ENCODE results near the gene MICA.

Gene MICA

GRCh38 chr6:31397901-31398525 lies 5.4 kb upstream of the MICA start:
- Histone ChIP-seq H3K27ac (ENCODE audit: low read depth, low read length) (no peak overlapping the region), H2AK5ac (ENCODE audit: low read length) (no peak overlapping the region), H3K4me1 (ENCODE audit: control insufficient read depth in 1 of 2, insufficient read depth in 2 of 2, low read length in 2 of 2) (peaks cover 8 to 11% of the 10 kb centered on the region in 2 experiments), H3K36me3 (ENCODE audit: control insufficient read depth in 1 of 2, insufficient read depth in 2 of 2, low read length in 2 of 2) (peaks cover 0 to 1% of the 10 kb centered on the region in 2 experiments), H3K9me3 (ENCODE audit: insufficient read depth, low read depth, low read length) (no peaks in the 10 kb centered on the region), H3K18ac (ENCODE audit: low read length) (no peak overlapping the region), H2BK120ac (ENCODE audit: insufficient read depth, low read length, poor library complexity) (no peak overlapping the region), H3K9ac (ENCODE audit: low read length) (no peak overlapping the region), H3K23ac (ENCODE audit: low read length) (no peak overlapping the region), H4K8ac (ENCODE audit: low read depth, low read length) (no peak overlapping the region), H3K79me2 (ENCODE audit: control insufficient read depth, insufficient read depth, low read length, poor library complexity) (peaks cover 2% of the 10 kb centered on the region), H2BK12ac (ENCODE audit: low read length) (no peak overlapping the region), H2AFZ (ENCODE audit: insufficient read depth, low read length, poor library complexity) (no peak overlapping the region), H3K14ac (ENCODE audit: low read length) (no peak overlapping the region), H3K4me2 (ENCODE audit: low read length) (no peak overlapping the region), H3K79me1 (ENCODE audit: low read length) (peaks cover 3% of the 10 kb centered on the region), H4K12ac (ENCODE audit: low read depth, low read length) (no peak overlapping the region), H3K27me3 (ENCODE audit: insufficient read depth, low read length) (no peaks in the 10 kb centered on the region), H2BK5ac (ENCODE audit: low read depth, low read length, poor library complexity) (no peak overlapping the region), H4K91ac (ENCODE audit: low read depth, low read length) (no peak overlapping the region), H3K4me3 (ENCODE audit: low read depth, low read length) (no peak overlapping the region), H3K4ac (ENCODE audit: low read depth, low read length) (no peak overlapping the region)
- DNase-seq, result no peak
- WGBS (ENCODE audit: extremely low coverage, insufficient coverage, insufficient read length), result no CpG with 5 or more reads among the region's 10 CpGs

- H3K79me1 ChIP-seq (ENCODE audit: low read length), result peaks cover 8% of the 10 kb centered on the region
- H3K9ac ChIP-seq (ENCODE audit: low read length), result peak overlapping the region; percentile 79
- peak overlapping the region; percentile 78 for H3K18ac ChIP-seq (ENCODE audit: low read length)
- H3K14ac ChIP-seq (ENCODE audit: low read length), result peak overlapping the region; percentile 84
- DNase-seq, result peak; percentile 97 to 98
- H2AK5ac ChIP-seq (ENCODE audit: low read length), result no peak overlapping the region
- H2BK5ac ChIP-seq (ENCODE audit: low read depth, low read length, poor library complexity), result peak overlapping the region; percentile 74
- H2BK12ac ChIP-seq (ENCODE audit: low read length), result no peak overlapping the region
- H3K4me3 ChIP-seq (ENCODE audit: low read depth, low read length), result peak overlapping the region; percentile 76
- H3K9me3 ChIP-seq (ENCODE audit: insufficient read depth, low read depth, low read length), result no peaks in the 10 kb centered on the region
- H3K23ac ChIP-seq (ENCODE audit: low read length), result no peak overlapping the region
- peak overlapping the region; percentile 92 for H4K12ac ChIP-seq (ENCODE audit: low read depth, low read length)
- H3K79me2 ChIP-seq (ENCODE audit: control insufficient read depth, insufficient read depth, low read length, poor library complexity), result peaks cover 9% of the 10 kb centered on the region
- peak overlapping the region; percentile 56 for H3K4ac ChIP-seq (ENCODE audit: low read depth, low read length)
- H2AFZ ChIP-seq (ENCODE audit: insufficient read depth, low read length, poor library complexity), result peak overlapping the region; percentile 94
- peak overlapping the region; percentile 85 for H3K27ac ChIP-seq (ENCODE audit: low read depth, low read length)
- WGBS (ENCODE audit: extremely low coverage, insufficient coverage, insufficient read length), result 100% methylated on average over 1 of the region's 57 CpGs
- peak overlapping the region; percentile 83 for H4K91ac ChIP-seq (ENCODE audit: low read depth, low read length)
- H3K4me1 ChIP-seq (ENCODE audit: control insufficient read depth in 1 of 2, insufficient read depth in 2 of 2, low read length in 2 of 2), result peaks cover 14 to 18% of the 10 kb centered on the region in 2 experiments
- peak overlapping the region; percentile 80 for H2BK120ac ChIP-seq (ENCODE audit: insufficient read depth, low read length, poor library complexity)
- peak overlapping the region; percentile 92 for H3K4me2 ChIP-seq (ENCODE audit: low read length)
- H3K36me3 ChIP-seq (ENCODE audit: control insufficient read depth in 1 of 2, insufficient read depth in 2 of 2, low read length in 2 of 2), result no peaks in the 10 kb centered on the region
- H3K27me3 ChIP-seq (ENCODE audit: insufficient read depth, low read length), result no peaks in the 10 kb centered on the region
- H4K8ac ChIP-seq (ENCODE audit: low read depth, low read length), result peak overlapping the region; percentile 82
Observed at GRCh38 chr6:31399589-31400466, 3.6 kb upstream of the MICA start.

DNA sequence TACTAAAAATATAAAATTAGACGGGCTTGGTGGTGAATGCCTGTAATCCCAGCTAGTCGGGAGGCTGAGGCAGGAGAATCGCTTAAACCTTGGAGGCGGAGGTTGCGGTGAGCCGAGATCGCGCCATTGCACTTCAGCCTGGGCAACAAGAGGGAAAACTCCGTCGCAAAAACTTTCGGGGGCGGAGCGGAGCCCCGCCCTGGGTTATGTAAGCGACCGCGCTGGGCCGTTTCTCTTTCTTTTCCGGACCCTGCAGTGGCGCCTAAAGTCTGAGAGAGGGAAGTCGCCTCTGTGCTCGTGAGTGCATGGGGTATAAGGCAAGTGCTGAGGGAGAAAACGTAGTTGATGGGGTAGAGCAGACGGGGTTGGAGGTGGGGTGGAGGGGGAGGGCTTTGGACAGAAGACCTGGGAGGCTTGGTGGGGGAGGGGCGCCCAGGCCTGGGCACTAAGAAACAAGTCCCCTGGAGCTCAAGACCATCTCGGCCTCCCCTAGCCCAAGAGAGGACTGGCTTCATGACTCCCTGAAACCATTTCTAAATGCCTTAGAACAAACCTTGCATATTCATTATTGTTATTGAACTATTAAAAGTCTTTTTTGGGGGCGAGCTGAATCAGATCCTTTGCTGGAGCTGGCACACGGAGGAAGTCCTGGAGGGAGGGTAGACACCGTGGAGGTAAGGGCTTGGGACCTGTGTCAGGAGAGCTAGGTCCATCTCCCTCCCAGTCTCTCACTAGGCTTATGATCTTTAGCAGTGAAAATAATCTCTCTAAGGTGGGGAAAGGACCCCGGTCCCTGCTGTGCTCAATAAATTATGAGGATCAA lies 2.7 kb upstream of the MICA start:
- peaks cover 14 to 18% of the 10 kb centered on the region in 2 experiments for H3K4me1 ChIP-seq (ENCODE audit: control insufficient read depth in 1 of 2, insufficient read depth in 2 of 2, low read length in 2 of 2)
- H3K4me3 ChIP-seq (ENCODE audit: low read depth, low read length), result peak overlapping the region; percentile 76
- H2BK120ac ChIP-seq (ENCODE audit: insufficient read depth, low read length, poor library complexity), result peak overlapping the region; percentile 25
- H4K8ac ChIP-seq (ENCODE audit: low read depth, low read length), result peak overlapping the region; percentile 11
- no peaks in the 10 kb centered on the region for H3K36me3 ChIP-seq (ENCODE audit: control insufficient read depth in 1 of 2, insufficient read depth in 2 of 2, low read length in 2 of 2)
- WGBS (ENCODE audit: extremely low coverage, insufficient coverage, insufficient read length), result no CpG with 5 or more reads among the region's 30 CpGs
- H3K9ac ChIP-seq (ENCODE audit: low read length), result peak overlapping the region; percentile 79
- H3K4me2 ChIP-seq (ENCODE audit: low read length), result peak overlapping the region; percentile 92
- no peak overlapping the region for H3K4ac ChIP-seq (ENCODE audit: low read depth, low read length)
- no peak overlapping the region for H3K23ac ChIP-seq (ENCODE audit: low read length)
- no peaks in the 10 kb centered on the region for H3K27me3 ChIP-seq (ENCODE audit: insufficient read depth, low read length)
- H2AK5ac ChIP-seq (ENCODE audit: low read length), result no peak overlapping the region
- peak overlapping the region; percentile 85 for H3K27ac ChIP-seq (ENCODE audit: low read depth, low read length)
- no peak overlapping the region for H2AFZ ChIP-seq (ENCODE audit: insufficient read depth, low read length, poor library complexity)
- peak overlapping the region; percentile 83 for H4K91ac ChIP-seq (ENCODE audit: low read depth, low read length)
- DNase-seq, result peak; percentile 16 to 31
- no peaks in the 10 kb centered on the region for H3K9me3 ChIP-seq (ENCODE audit: insufficient read depth, low read depth, low read length)
- no peak overlapping the region for H3K18ac ChIP-seq (ENCODE audit: low read length)
- peaks cover 9% of the 10 kb centered on the region for H3K79me2 ChIP-seq (ENCODE audit: control insufficient read depth, insufficient read depth, low read length, poor library complexity)
- peak overlapping the region; percentile 31 for H4K12ac ChIP-seq (ENCODE audit: low read depth, low read length)
- peaks cover 8% of the 10 kb centered on the region for H3K79me1 ChIP-seq (ENCODE audit: low read length)
- no peak overlapping the region for H2BK12ac ChIP-seq (ENCODE audit: low read length)
- H2BK5ac ChIP-seq (ENCODE audit: low read depth, low read length, poor library complexity), result peak overlapping the region; percentile 31
- no peak overlapping the region for H3K14ac ChIP-seq (ENCODE audit: low read length)

DNA sequence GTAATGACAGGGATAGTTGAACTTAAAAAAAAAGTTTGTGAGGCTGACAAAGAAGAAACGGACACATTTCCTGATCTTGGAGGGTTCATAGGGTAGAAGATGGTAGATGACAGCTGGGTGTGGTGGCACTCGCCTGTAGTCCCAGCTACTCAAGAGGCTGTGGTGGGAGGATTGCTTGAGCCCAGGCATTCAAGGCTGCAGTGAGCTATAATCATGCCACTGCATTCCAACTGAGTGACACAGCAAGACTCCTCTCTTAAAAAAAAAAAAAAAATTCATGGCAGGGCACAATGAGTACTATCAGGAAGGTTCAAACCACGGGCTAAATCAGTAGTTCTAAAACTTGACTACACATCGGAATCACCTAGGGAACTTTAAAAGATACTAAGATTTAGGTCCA lies 2.0 kb upstream of the MICA start:
- no peak overlapping the region for H2BK12ac ChIP-seq (ENCODE audit: low read length)
- no CpG with 5 or more reads among the region's 4 CpGs for WGBS (ENCODE audit: extremely low coverage, insufficient coverage, insufficient read length)
- H3K27me3 ChIP-seq (ENCODE audit: insufficient read depth, low read length), result no peaks in the 10 kb centered on the region
- no peak overlapping the region for H3K23ac ChIP-seq (ENCODE audit: low read length)
- peaks cover 8% of the 10 kb centered on the region for H3K79me1 ChIP-seq (ENCODE audit: low read length)
- no peak overlapping the region for H4K91ac ChIP-seq (ENCODE audit: low read depth, low read length)
- H3K79me2 ChIP-seq (ENCODE audit: control insufficient read depth, insufficient read depth, low read length, poor library complexity), result peaks cover 9% of the 10 kb centered on the region
- no peak overlapping the region for H3K27ac ChIP-seq (ENCODE audit: low read depth, low read length)
- H3K18ac ChIP-seq (ENCODE audit: low read length), result no peak overlapping the region
- H3K14ac ChIP-seq (ENCODE audit: low read length), result no peak overlapping the region
- peaks cover 14 to 18% of the 10 kb centered on the region in 2 experiments for H3K4me1 ChIP-seq (ENCODE audit: control insufficient read depth in 1 of 2, insufficient read depth in 2 of 2, low read length in 2 of 2)
- peak overlapping the region; percentile 2 for H3K4me2 ChIP-seq (ENCODE audit: low read length)
- no peak overlapping the region for H2BK5ac ChIP-seq (ENCODE audit: low read depth, low read length, poor library complexity)
- no peak overlapping the region for H2AK5ac ChIP-seq (ENCODE audit: low read length)
- no peak overlapping the region for H2BK120ac ChIP-seq (ENCODE audit: insufficient read depth, low read length, poor library complexity)
- H4K8ac ChIP-seq (ENCODE audit: low read depth, low read length), result no peak overlapping the region
- H4K12ac ChIP-seq (ENCODE audit: low read depth, low read length), result no peak overlapping the region
- peak; percentile 20 to 51 for DNase-seq
- H3K9ac ChIP-seq (ENCODE audit: low read length), result no peak overlapping the region
- no peak overlapping the region for H3K4me3 ChIP-seq (ENCODE audit: low read depth, low read length)
- no peaks in the 10 kb centered on the region for H3K9me3 ChIP-seq (ENCODE audit: insufficient read depth, low read depth, low read length)
- H3K4ac ChIP-seq (ENCODE audit: low read depth, low read length), result no peak overlapping the region
- no peaks in the 10 kb centered on the region for H3K36me3 ChIP-seq (ENCODE audit: control insufficient read depth in 1 of 2, insufficient read depth in 2 of 2, low read length in 2 of 2)
- no peak overlapping the region for H2AFZ ChIP-seq (ENCODE audit: insufficient read depth, low read length, poor library complexity)
